GM12878 (cell line): ENCODE results near the gene SPRN. TPM values are rescaled to one million over a fixed set of nuclear protein-coding genes. Genes with fewer than 3 reads are reported as not detected.

Source experiments
- ATAC-seq: fragments of 200-7000 bp; cut with Tn5 transposase; 3 replicates; pipeline ENCODE4 v1.9.1; 2020; ENCODE audit warnings: mild to moderate bottlenecking, moderate library complexity
- BruUV-seq: library from RNA; stranded (reverse); fragments of 400-500 nt; replicated peaks from 2 replicates; lab custom pipeline; 2021; lab: Mats Ljungman, UMichigan
- CTCF ChIA-PET: fragments of 300-600 bp; sonication (Branson Sonifier 250); formaldehyde crosslinking; extraction: SDS; loops from one replicate; lab custom pipeline; 2021; ENCODE audit warnings: inconsistent platforms; lab: Yijun Ruan, JAX
- POLR2A ChIA-PET: fragments of 350-600 bp; formaldehyde crosslinking; extraction: SDS; loops from one replicate; lab custom pipeline; 2021; ENCODE audit warnings: inconsistent platforms; lab: Charles Lee
- RAD21 ChIA-PET: fragments of 300-600 bp; sonication (Branson Sonifier 250); formaldehyde crosslinking; loops from one replicate; lab custom pipeline; 2023; ENCODE audit warnings: antibody characterized with exemption; ENCODE audit not compliant: unreplicated experiment; lab: Charles Lee
- SMC1A ChIA-PET: fragments of 300-600 bp; sonication (Branson Sonifier 250); formaldehyde crosslinking; loops from one replicate; lab custom pipeline; 2023; ENCODE audit not compliant: unreplicated experiment, uncharacterized antibody; lab: Charles Lee
- DNase-seq: peaks from one replicate; pipeline ENCODE4 v3.0.0-alpha.2; 2011; ENCODE audit warnings: low read depth, low spot score
- FAIRE-seq: peaks from 3 replicates; lab custom pipeline; 2011; peaks lifted over from hg19 to GRCh38; lab: Jason Lieb, UNC
- H2AFZ ChIP-seq: 2 replicates; pipeline ENCODE4 v1.6.0; 2011; ENCODE audit warnings: low read depth, low read length, control low read depth; ENCODE audit not compliant: control insufficient read depth
- H3K27ac ChIP-seq: 2 replicates; pipeline ENCODE4 v1.5.1; 2011; ENCODE audit warnings: control low read depth; ENCODE audit not compliant: control insufficient read depth, insufficient read depth
- H3K27me3 ChIP-seq, 2 experiments: replicated peaks in 1 of 2; 2 replicates each; pipeline versions ENCODE4 v1.6.0 to v1.6.1; 2011; ENCODE audit warnings: low read length in 1 of 2; ENCODE audit not compliant: control insufficient read depth in 2 of 2, insufficient read depth in 2 of 2
- H3K36me3 ChIP-seq, 2 experiments: 2 replicates each; pipeline ENCODE4 v1.5.1; 2011; ENCODE audit warnings: low read length in 1 of 2; ENCODE audit not compliant: control insufficient read depth in 2 of 2, insufficient read depth in 2 of 2
- H3K4me1 ChIP-seq: 2 replicates; pipeline ENCODE4 v1.6.1; 2011; ENCODE audit warnings: mild to moderate bottlenecking, low read length, moderate library complexity, mixed read lengths; ENCODE audit not compliant: control insufficient read depth, insufficient read depth
- H3K4me2 ChIP-seq: 2 replicates; pipeline ENCODE4 v1.6.0; 2011; ENCODE audit warnings: control low read depth; ENCODE audit not compliant: control insufficient read depth, insufficient read depth
- H3K4me3 ChIP-seq: fragments of 200-600 bp; sonication (generic); 2 replicates; pipeline ENCODE4 v1.5.1; 2016
- H3K79me2 ChIP-seq: 2 replicates; pipeline ENCODE4 v1.6.0; 2011; ENCODE audit warnings: low read length; ENCODE audit not compliant: control insufficient read depth, insufficient read depth
- H3K9ac ChIP-seq: 2 replicates; pipeline ENCODE4 v1.8.0; 2011; ENCODE audit warnings: low read length, control low read depth, mixed read lengths; ENCODE audit not compliant: control insufficient read depth, insufficient read depth
- H3K9me3 ChIP-seq: replicated peaks from 3 replicates; pipeline ENCODE4 v1.5.1; 2011; ENCODE audit warnings: mild to moderate bottlenecking, low read length; ENCODE audit not compliant: control insufficient read depth, insufficient read depth
- H4K20me1 ChIP-seq: 2 replicates; pipeline ENCODE4 v1.6.0; 2011; ENCODE audit not compliant: control insufficient read depth, insufficient read depth
- BRCA1 ChIP-seq: IDR thresholded peaks from 2 replicates; pipeline ENCODE4 v1.6.1; 2011; ENCODE audit warnings: low read depth, low read length, improper control_type of control experiment
- FOXM1 ChIP-seq: IDR thresholded peaks from 2 replicates; pipeline ENCODE4 v1.6.1; 2012; ENCODE audit warnings: low read depth, mild to moderate bottlenecking, inconsistent platforms, low read length, moderate library complexity
- HSF1 ChIP-seq: fragments of 150-350 bp; IDR thresholded peaks from 2 replicates; pipeline ENCODE4 v1.6.1; 2014; ENCODE audit warnings: mild to moderate bottlenecking, low read depth, low read length
- MEF2A ChIP-seq: IDR thresholded peaks from 2 replicates; pipeline ENCODE4 v1.6.1; 2011; ENCODE audit warnings: low read depth, mild to moderate bottlenecking, low read length, moderate library complexity; ENCODE audit not compliant: insufficient read depth
- NFIC ChIP-seq: IDR thresholded peaks from 2 replicates; pipeline ENCODE4 v1.6.1; 2012; ENCODE audit warnings: low read depth, mild to moderate bottlenecking, inconsistent platforms, low read length, moderate library complexity
- POU2F2 ChIP-seq: IDR thresholded peaks from 3 replicates; pipeline ENCODE4 v1.6.1; 2011; ENCODE audit warnings: low read depth, mild to moderate bottlenecking, low read length, borderline replicate concordance
- RAD51 ChIP-seq: fragments of 450-650 bp; IDR thresholded peaks from 2 replicates; pipeline ENCODE4 v1.6.1; 2016; ENCODE audit warnings: moderate library complexity, mild to moderate bottlenecking, inconsistent platforms
- SMC3 ChIP-seq: IDR thresholded peaks from 2 replicates; pipeline ENCODE4 v1.6.1; 2011; ENCODE audit warnings: low read length, improper control_type of control experiment, borderline replicate concordance
- STAT3 ChIP-seq: IDR thresholded peaks from 2 replicates; pipeline ENCODE4 v1.6.1; 2011; ENCODE audit warnings: low read depth, low read length, improper control_type of control experiment
- TCF3 ChIP-seq: IDR thresholded peaks from 2 replicates; pipeline ENCODE4 v1.6.1; 2012; ENCODE audit warnings: low read depth, mild to moderate bottlenecking, low read length, borderline replicate concordance; ENCODE audit not compliant: insufficient read depth
- ZBED1 ChIP-seq: IDR thresholded peaks from 2 replicates; pipeline ENCODE4 v1.6.1; 2016; ENCODE audit warnings: borderline replicate concordance
- ZNF687 ChIP-seq: fragments of 450-650 bp; IDR thresholded peaks from 2 replicates; pipeline ENCODE4 v1.6.1; 2017; ENCODE audit warnings: mild to moderate bottlenecking, moderate library complexity
- WGBS: methylation state at CpG from one replicate; pipeline ENCODE4 v1.1.6; 2016; ENCODE audit warnings: low lambda C conversion rate; ENCODE audit not compliant: insufficient replicate concordance, insufficient coverage; ENCODE audit errors: missing lambda C conversion rate; 5-methylcytosine and 5-hydroxymethylcytosine counted together
- in situ Hi-C: fragments of 300-500 bp; cut with MboI; formaldehyde crosslinking; loops from 9 replicates; pipeline ENCODE4 v1.14.3; 2018; ENCODE audit warnings: mixed read lengths
- intact Hi-C: fragments of 100-400 bp; cut with micrococcal nuclease; formaldehyde crosslinking; loops from one replicate; pipeline ENCODE4 v1.14.2; 2022; ENCODE audit not compliant: unreplicated experiment
- polyA plus RNA-seq, 11 experiments: library from polyadenylated mRNA; depleted of rRNA in 4 of 11; unstranded in 6 of 11; stranded (reverse) in 5 of 11; fragments of >200 nt; fragmentation: Nextera tagmentation in 4 of 11; fragmentation: Illumina TruSeq in 1 of 11; extraction: Ambion mirVana in 4 of 11; extraction: Trizol in 1 of 11; gene quantifications; 1 replicate in 1 of 11; 2 replicates in 10 of 11; pipeline versions ENCODE4 v1.2.1 to v1.2.3, GENCODE V29; 2011 to 2016; ENCODE audit warnings: inconsistent platforms in 2 of 11, missing spikeins in 2 of 11, low read depth in 1 of 11
- total RNA-seq, 4 experiments: library from RNA; depleted of rRNA in 3 of 4; stranded (reverse); fragments of >200 nt in 3 of 4; fragmentation: Illumina TruSeq in 1 of 4; extraction: Trizol in 1 of 4; gene quantifications; 2 replicates each; pipeline versions ENCODE4 v1.2.1 to v1.2.3, GENCODE V29; 2013 to 2021
- TF ChIP-seq, protein P1 (sequence below): fragments of 450-650 bp; IDR thresholded peaks from 2 replicates; pipeline ENCODE4 v1.6.1; 2014; ENCODE audit warnings: mild to moderate bottlenecking
- TF ChIP-seq, protein P2 (sequence below): IDR thresholded peaks from 2 replicates; pipeline ENCODE4 v1.6.1; 2011; ENCODE audit warnings: borderline replicate concordance, low read depth, mild to moderate bottlenecking, moderate library complexity, low read length; ENCODE audit not compliant: insufficient read depth, poor library complexity, severe bottlenecking

The SPRN gene
- total and polyA plus RNA-seq, 10 of the 15 experiments (the other 5 are each of a cell fraction or from before 2014, with no cell fraction given): 0.03 to 0.96 (median 0.46) TPM; not detected in 6

- no peak for TF ChIP-seq ZNF687
- TF ChIP-seq FOXM1: no peak
- TF ChIP-seq, protein P1, sequence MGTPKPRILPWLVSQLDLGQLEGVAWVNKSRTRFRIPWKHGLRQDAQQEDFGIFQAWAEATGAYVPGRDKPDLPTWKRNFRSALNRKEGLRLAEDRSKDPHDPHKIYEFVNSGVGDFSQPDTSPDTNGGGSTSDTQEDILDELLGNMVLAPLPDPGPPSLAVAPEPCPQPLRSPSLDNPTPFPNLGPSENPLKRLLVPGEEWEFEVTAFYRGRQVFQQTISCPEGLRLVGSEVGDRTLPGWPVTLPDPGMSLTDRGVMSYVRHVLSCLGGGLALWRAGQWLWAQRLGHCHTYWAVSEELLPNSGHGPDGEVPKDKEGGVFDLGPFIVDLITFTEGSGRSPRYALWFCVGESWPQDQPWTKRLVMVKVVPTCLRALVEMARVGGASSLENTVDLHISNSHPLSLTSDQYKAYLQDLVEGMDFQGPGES: no peak
- TF ChIP-seq, all 136 proteins: peak for 0
Observed at GRCh38 chr10:133473270-133473669, 48.8 kb upstream of the SPRN start (continued).

GRCh38 chr10:133471300-133472109 is 47.1 kb upstream of the SPRN start:
- WGBS: 24% methylated on average over 7 of the region's 7 CpGs
- H3K9ac ChIP-seq: no peak overlapping the region
- ChIA-PET SMC1A (no interaction called here), RAD21 (no interaction called here), CTCF (interaction anchor here (0.6 to 1.6 kb wide), 3 partner anchors 102 to 142 kb away, joined by 3 to 4 read pairs (median 3); no protein-coding TSS in a partner anchor), POLR2A (no interaction called here)
- no peaks in the 10 kb centered on the region for H3K27me3 ChIP-seq
- H3K9me3 ChIP-seq: no peaks in the 10 kb centered on the region; the same call in 2 of the 3 replicates
- no peaks in the 10 kb centered on the region for H3K79me2 ChIP-seq
- H3K27ac ChIP-seq: no peak overlapping the region
- in situ Hi-C loops (no loop called here), intact Hi-C loops (no loop called here)
- no TSS peak for BruUV-seq
- no peak for ATAC-seq
- H3K4me3 ChIP-seq: no peak overlapping the region
- H4K20me1 ChIP-seq: no peaks in the 10 kb centered on the region
- H3K4me1 ChIP-seq: no peaks in the 10 kb centered on the region
- no peak for DNase-seq
- no peaks in the 10 kb centered on the region for H3K36me3 ChIP-seq
- H3K4me2 ChIP-seq: no peak overlapping the region
- FAIRE-seq: no peak
- H2AFZ ChIP-seq: no peak overlapping the region
- TF ChIP-seq HSF1: no peak
- no peak for TF ChIP-seq SMC3
- no peak for TF ChIP-seq RAD51
- TF ChIP-seq, protein P2, sequence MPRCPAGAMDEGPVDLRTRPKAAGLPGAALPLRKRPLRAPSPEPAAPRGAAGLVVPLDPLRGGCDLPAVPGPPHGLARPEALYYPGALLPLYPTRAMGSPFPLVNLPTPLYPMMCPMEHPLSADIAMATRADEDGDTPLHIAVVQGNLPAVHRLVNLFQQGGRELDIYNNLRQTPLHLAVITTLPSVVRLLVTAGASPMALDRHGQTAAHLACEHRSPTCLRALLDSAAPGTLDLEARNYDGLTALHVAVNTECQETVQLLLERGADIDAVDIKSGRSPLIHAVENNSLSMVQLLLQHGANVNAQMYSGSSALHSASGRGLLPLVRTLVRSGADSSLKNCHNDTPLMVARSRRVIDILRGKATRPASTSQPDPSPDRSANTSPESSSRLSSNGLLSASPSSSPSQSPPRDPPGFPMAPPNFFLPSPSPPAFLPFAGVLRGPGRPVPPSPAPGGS: no peak
- no peak for TF ChIP-seq ZBED1
- TF ChIP-seq NFIC: no peak
- TF ChIP-seq TCF3: no peak
- no peak for TF ChIP-seq MEF2A
- TF ChIP-seq BRCA1: no peak
- no peak for TF ChIP-seq POU2F2
- TF ChIP-seq STAT3: no peak
